Measurements from ENCODE around the gene MSANTD7. TPM values are rescaled to one million over a fixed set of nuclear protein-coding genes. Genes with fewer than 3 reads are reported as not detected.
A peak's percentile ranks its signal among the peaks of the same experiment; 100 is the strongest.
"Not testable (repeated sequence)": the region's sequence is repeated elsewhere in the genome, so short reads cannot be mapped to it uniquely, and the experiment has no call there.

MSANTD7 gene
- total and polyA plus RNA-seq, 7 experiments from 2014 or later, result 7.6 to 31.4 (median 17.2) TPM

DNA sequence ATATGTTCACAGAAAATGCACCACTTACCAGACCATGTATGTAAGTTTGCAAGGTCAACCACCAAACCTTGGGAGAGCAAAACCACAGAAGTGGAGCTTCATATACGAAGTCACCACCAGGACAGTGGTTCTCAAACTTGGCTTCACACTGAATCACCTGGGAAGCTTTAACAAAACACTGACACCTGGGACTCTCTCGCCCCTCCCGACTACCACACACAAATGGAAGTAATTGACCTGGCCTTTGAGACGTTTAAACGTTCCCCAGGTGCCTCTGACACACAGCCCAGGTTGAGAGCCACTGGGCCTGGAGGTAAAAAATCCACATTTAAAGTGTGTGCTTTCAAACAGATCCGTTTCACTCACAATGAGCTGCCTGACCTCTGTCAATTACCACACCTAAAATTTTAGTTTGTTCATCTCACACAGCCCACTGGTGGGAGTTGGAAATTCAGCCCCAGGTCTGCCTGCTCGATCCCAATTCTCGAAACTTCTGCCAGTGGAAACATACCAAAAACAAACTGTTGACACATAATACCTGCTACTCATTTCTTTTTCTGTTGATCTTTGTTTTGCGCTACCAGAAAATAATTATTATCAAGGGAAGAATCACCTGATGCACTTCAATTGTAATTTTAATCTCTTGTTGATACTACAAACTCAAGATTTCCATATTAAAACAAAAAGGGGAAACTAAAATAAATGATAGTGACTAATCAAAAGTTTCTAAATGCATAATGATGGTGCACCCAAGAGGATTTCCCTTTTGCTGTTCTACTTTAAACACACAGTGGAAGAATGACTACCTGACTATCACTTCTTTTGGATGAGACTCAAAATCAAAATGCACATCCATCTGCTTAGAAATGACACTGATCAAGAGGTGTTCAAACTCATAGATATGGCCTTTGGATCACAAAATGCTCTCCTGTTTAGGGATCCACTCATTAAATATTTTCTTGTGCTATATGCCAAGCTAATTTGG lies 26.8 kb upstream of the MSANTD7 start:
- POLR2A ChIA-PET, result no interaction called here
- H3K4me1 Mint-ChIP-seq, result peaks cover 0 to 12% (median 8%) of the 10 kb centered on the region in 7 donors
- H3K4me3 ChIP-seq (ENCODE audit: low read length), result no peak overlapping the region
- H3K27me3 ChIP-seq (ENCODE audit: control insufficient read depth in 2 of 2, insufficient read depth in 2 of 2, low read length in 2 of 2), result no peaks in the 10 kb centered on the region
- intact Hi-C loops (cut with micrococcal nuclease), result no loop called here
- peaks cover 4% of the 10 kb centered on the region in 2 donors for H3K4me1 ChIP-seq (ENCODE audit: control insufficient read depth in 2 of 2, insufficient read depth in 2 of 2, low read length in 2 of 2)
- peaks cover 0 to 2% (median 0%) of the 10 kb centered on the region in 5 donors for H3K36me3 Mint-ChIP-seq
- H3K9me3 ChIP-seq (ENCODE audit: control insufficient read depth in 2 of 3, low read length in 3 of 3), result no peaks in the 10 kb centered on the region
- ATAC-seq, result no peak
- peaks cover 0 to 9% (median 0%) of the 10 kb centered on the region in 5 donors for H3K27me3 Mint-ChIP-seq
- no peaks in the 10 kb centered on the region for H3K9me3 Mint-ChIP-seq
- no peaks in the 10 kb centered on the region for H3K36me3 ChIP-seq (ENCODE audit: control insufficient read depth in 2 of 3, insufficient read depth in 3 of 3, low read length in 3 of 3)
- H3K4me3 Mint-ChIP-seq, result no peak overlapping the region
- H3K27ac ChIP-seq (ENCODE audit: low read depth, low read length), result no peak overlapping the region
- CTCF ChIA-PET, result no interaction called here
- peak overlapping the region in 1 of 9 donors; percentile 72 for H3K27ac Mint-ChIP-seq
- no peak for DNase-seq

DNA sequence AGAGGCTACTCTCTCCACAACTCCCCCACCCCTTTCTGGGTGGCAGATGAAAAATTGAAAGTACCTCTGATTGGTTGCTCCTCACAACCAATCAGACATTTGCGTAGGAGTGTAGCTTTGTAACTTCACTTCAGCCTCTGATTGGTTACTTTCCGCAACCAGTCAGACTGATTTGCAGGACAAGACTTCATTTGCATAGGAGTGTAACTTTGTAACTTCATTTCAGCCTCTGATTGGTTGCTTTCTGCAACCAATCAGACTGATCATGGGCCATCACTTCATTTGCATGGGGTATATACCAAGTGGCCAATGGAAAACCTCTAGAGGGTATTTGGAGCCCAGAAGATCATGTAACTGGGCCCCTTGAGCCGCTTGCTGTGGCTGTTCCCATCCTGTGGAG lies 25.8 kb upstream of the MSANTD7 start:
- Histone ChIP-seq H3K36me3 (ENCODE audit: control insufficient read depth in 2 of 3, insufficient read depth in 3 of 3, low read length in 3 of 3) (no peaks in the 10 kb centered on the region), H3K27me3 (ENCODE audit: control insufficient read depth in 2 of 2, insufficient read depth in 2 of 2, low read length in 2 of 2) (no peaks in the 10 kb centered on the region), H3K9me3 (ENCODE audit: control insufficient read depth in 2 of 3, low read length in 3 of 3) (no peaks in the 10 kb centered on the region), H3K4me1 (ENCODE audit: control insufficient read depth in 2 of 2, insufficient read depth in 2 of 2, low read length in 2 of 2) (peaks cover 4% of the 10 kb centered on the region in 2 donors), H3K27ac (ENCODE audit: low read depth, low read length) (no peak overlapping the region), H3K4me3 (ENCODE audit: low read length) (no peak overlapping the region)
- peaks cover 0 to 4% (median 0%) of the 10 kb centered on the region in 5 donors for H3K27me3 Mint-ChIP-seq
- intact Hi-C loops (cut with micrococcal nuclease), result no loop called here
- DNase-seq, result peak in 1 of 9 donors; percentile 27
- H3K36me3 Mint-ChIP-seq, result peaks cover 0 to 2% (median 0%) of the 10 kb centered on the region in 5 donors
- H3K4me1 Mint-ChIP-seq, result peaks cover 0 to 12% (median 8%) of the 10 kb centered on the region in 7 donors
- no peak for ATAC-seq
- H3K27ac Mint-ChIP-seq, result peak overlapping the region in 2 of 9 donors; percentile 49 to 92
- CTCF ChIA-PET, result no interaction called here
- POLR2A ChIA-PET, result interaction anchor here (0.7 kb wide), 1 partner anchor 278 kb away, joined by 3 read pairs; no protein-coding TSS in a partner anchor
- peak overlapping the region in 1 of 10 donors; percentile 87 for H3K4me3 Mint-ChIP-seq
- no peaks in the 10 kb centered on the region for H3K9me3 Mint-ChIP-seq

GRCh38 chr10:14815681-14816080 lies 22.4 kb upstream of the MSANTD7 start:
- peaks cover 4% of the 10 kb centered on the region in 2 donors for H3K4me1 ChIP-seq (ENCODE audit: control insufficient read depth in 2 of 2, insufficient read depth in 2 of 2, low read length in 2 of 2)
- H3K27ac ChIP-seq (ENCODE audit: low read depth, low read length), result no peak overlapping the region
- Mint-ChIP-seq H3K9me3 (no peaks in the 10 kb centered on the region), H3K4me3 (no peak overlapping the region), H3K27ac (no peak overlapping the region), H3K4me1 (peaks cover 0 to 11% (median 7%) of the 10 kb centered on the region in 7 donors), H3K36me3 (peaks cover 0 to 2% (median 0%) of the 10 kb centered on the region in 5 donors), H3K27me3 (no peaks in the 10 kb centered on the region)
- ChIA-PET CTCF (no interaction called here), POLR2A (no interaction called here)
- intact Hi-C loops (cut with micrococcal nuclease), result no loop called here
- DNase-seq, result no peak
- no peak overlapping the region for H3K4me3 ChIP-seq (ENCODE audit: low read length)
- no peak for ATAC-seq
- H3K9me3 ChIP-seq (ENCODE audit: control insufficient read depth in 2 of 3, low read length in 3 of 3), result no peaks in the 10 kb centered on the region
- H3K36me3 ChIP-seq (ENCODE audit: control insufficient read depth in 2 of 3, insufficient read depth in 3 of 3, low read length in 3 of 3), result no peaks in the 10 kb centered on the region
- H3K27me3 ChIP-seq (ENCODE audit: control insufficient read depth in 2 of 2, insufficient read depth in 2 of 2, low read length in 2 of 2), result no peaks in the 10 kb centered on the region

- H3K4me1 Mint-ChIP-seq, result peaks cover 0 to 14% (median 7%) of the 10 kb centered on the region in 7 donors
- H3K27me3 Mint-ChIP-seq; H3K27ac ChIP-seq (ENCODE audit: low read depth, low read length); H3K9me3 ChIP-seq (ENCODE audit: control insufficient read depth in 2 of 3, low read length in 3 of 3); H3K4me3 Mint-ChIP-seq; ATAC-seq; H3K9me3 Mint-ChIP-seq; H3K4me3 ChIP-seq (ENCODE audit: low read length); H3K27ac Mint-ChIP-seq; H3K27me3 ChIP-seq (ENCODE audit: control insufficient read depth in 2 of 2, insufficient read depth in 2 of 2, low read length in 2 of 2); H3K36me3 Mint-ChIP-seq; H3K4me1 ChIP-seq (ENCODE audit: control insufficient read depth in 2 of 2, insufficient read depth in 2 of 2, low read length in 2 of 2); intact Hi-C loops (cut with micrococcal nuclease); DNase-seq; POLR2A ChIA-PET; H3K36me3 ChIP-seq (ENCODE audit: control insufficient read depth in 2 of 3, insufficient read depth in 3 of 3, low read length in 3 of 3): not testable (repeated sequence)
- CTCF ChIA-PET, result interaction anchor here (0.7 kb wide), 1 partner anchor 48 kb away, joined by 4 read pairs; no protein-coding TSS in a partner anchor
These were observed 21.4 kb upstream of the MSANTD7 start for GRCh38 chr10:14816717-14817116.

GRCh38 chr10:14820010-14820774 lies 17.9 kb upstream of the MSANTD7 start:
- peak overlapping the region in 1 of 9 donors; percentile 4 for H3K27ac Mint-ChIP-seq
- CTCF ChIA-PET, result interaction anchor here (1.2 to 1.3 kb wide), 2 partner anchors 283 to 285 kb away, joined by 3 read pairs; no protein-coding TSS in a partner anchor
- H3K9me3 Mint-ChIP-seq, result no peaks in the 10 kb centered on the region
- no peak overlapping the region for H3K27ac ChIP-seq (ENCODE audit: low read depth, low read length)
- DNase-seq, result no peak
- H3K4me3 ChIP-seq (ENCODE audit: low read length), result no peak overlapping the region
- ATAC-seq, result no peak
- no peak overlapping the region for H3K4me3 Mint-ChIP-seq
- H3K36me3 ChIP-seq (ENCODE audit: control insufficient read depth in 2 of 3, insufficient read depth in 3 of 3, low read length in 3 of 3), result no peaks in the 10 kb centered on the region
- intact Hi-C loops (cut with micrococcal nuclease), result loop anchor here (5.0 kb wide), 3 partner anchors 173 to 1033 kb away; no protein-coding TSS in a partner anchor
- H3K27me3 Mint-ChIP-seq, result no peaks in the 10 kb centered on the region
- H3K27me3 ChIP-seq (ENCODE audit: control insufficient read depth in 2 of 2, insufficient read depth in 2 of 2, low read length in 2 of 2), result no peaks in the 10 kb centered on the region
- H3K36me3 Mint-ChIP-seq, result peaks cover 0 to 2% (median 0%) of the 10 kb centered on the region in 5 donors
- H3K9me3 ChIP-seq (ENCODE audit: control insufficient read depth in 2 of 3, low read length in 3 of 3), result no peaks in the 10 kb centered on the region
- no peaks in the 10 kb centered on the region for H3K4me1 ChIP-seq (ENCODE audit: control insufficient read depth in 2 of 2, insufficient read depth in 2 of 2, low read length in 2 of 2)
- peaks cover 0 to 11% (median 0%) of the 10 kb centered on the region in 7 donors for H3K4me1 Mint-ChIP-seq
- POLR2A ChIA-PET, result interaction anchor here (0.9 kb wide), 1 partner anchor 17 kb away, joined by 3 read pairs; the partner anchor contains the start of gene CDNF

DNA sequence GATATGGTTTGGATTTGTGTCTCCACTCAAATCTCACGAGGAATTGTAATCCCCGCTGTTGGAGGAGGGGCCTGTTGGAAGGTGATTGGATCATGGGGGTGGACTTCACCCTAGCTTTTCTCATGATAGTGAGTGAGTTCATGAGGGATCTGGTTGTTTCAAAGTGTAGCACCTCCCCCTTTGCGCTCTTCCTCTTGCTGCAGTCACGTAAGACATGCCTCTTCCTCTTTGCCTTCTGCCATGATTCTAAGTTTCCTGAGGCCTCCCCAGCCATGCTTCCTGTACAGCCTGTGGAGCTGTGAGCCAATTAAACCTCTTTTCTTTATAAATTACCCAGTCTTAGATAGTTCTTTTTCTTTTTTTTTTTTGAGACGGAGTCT lies 17.3 kb upstream of the MSANTD7 start:
- peaks cover 0 to 11% (median 0%) of the 10 kb centered on the region in 7 donors for H3K4me1 Mint-ChIP-seq
- no peaks in the 10 kb centered on the region for H3K36me3 ChIP-seq (ENCODE audit: control insufficient read depth in 2 of 3, insufficient read depth in 3 of 3, low read length in 3 of 3)
- H3K36me3 Mint-ChIP-seq, result peaks cover 0 to 2% (median 0%) of the 10 kb centered on the region in 5 donors
- no peaks in the 10 kb centered on the region for H3K27me3 ChIP-seq (ENCODE audit: control insufficient read depth in 2 of 2, insufficient read depth in 2 of 2, low read length in 2 of 2)
- no peak overlapping the region for H3K4me3 Mint-ChIP-seq
- DNase-seq (no peak), ATAC-seq (no peak)
- peaks cover 0 to 1% (median 0%) of the 10 kb centered on the region in 5 donors for H3K27me3 Mint-ChIP-seq
- H3K27ac ChIP-seq (ENCODE audit: low read depth, low read length), result no peak overlapping the region
- CTCF ChIA-PET, result interaction anchor here (0.6 to 1.3 kb wide), 2 partner anchors 154 to 283 kb away, joined by 3 to 4 read pairs; no protein-coding TSS in a partner anchor
- H3K9me3 Mint-ChIP-seq, result no peaks in the 10 kb centered on the region
- H3K9me3 ChIP-seq (ENCODE audit: control insufficient read depth in 2 of 3, low read length in 3 of 3), result no peaks in the 10 kb centered on the region
- POLR2A ChIA-PET, result no interaction called here
- no peak overlapping the region for H3K4me3 ChIP-seq (ENCODE audit: low read length)
- no peaks in the 10 kb centered on the region for H3K4me1 ChIP-seq (ENCODE audit: control insufficient read depth in 2 of 2, insufficient read depth in 2 of 2, low read length in 2 of 2)
- peak overlapping the region in 1 of 9 donors; percentile 66 for H3K27ac Mint-ChIP-seq
- intact Hi-C loops (cut with micrococcal nuclease), result loop anchor here (5.0 kb wide), 3 partner anchors 173 to 1033 kb away; no protein-coding TSS in a partner anchor
